Endodermal cell (in vitro differentiated cells): Measurements from ENCODE around the gene NCOA6. TPM values are rescaled to one million over a fixed set of nuclear protein-coding genes. Genes with fewer than 3 reads are reported as not detected.

Experiments used
- DNase-seq: peaks from one replicate; pipeline ENCODE4 v3.0.0-alpha.2; 2017
- H3K27ac ChIP-seq: 2 replicates; pipeline ENCODE4 v1.5.1; 2013; ENCODE audit warnings: mild to moderate bottlenecking, low read depth, low read length, moderate library complexity
- H3K27me3 ChIP-seq: 2 replicates; pipeline ENCODE4 v1.6.1; 2013; ENCODE audit warnings: mild to moderate bottlenecking, low read length, moderate library complexity; ENCODE audit not compliant: insufficient read depth, control insufficient read depth, poor library complexity, severe bottlenecking
- H3K36me3 ChIP-seq: 2 replicates; pipeline ENCODE4 v1.7.0; 2013; ENCODE audit warnings: mild to moderate bottlenecking, low read length, moderate library complexity; ENCODE audit not compliant: control insufficient read depth, insufficient read depth
- H3K4me1 ChIP-seq: one replicate; pipeline ENCODE4 v1.7.0; 2013; ENCODE audit warnings: low read length; ENCODE audit not compliant: control insufficient read depth, insufficient read depth
- H3K4me3 ChIP-seq: 2 replicates; pipeline ENCODE4 v1.5.1; 2013; ENCODE audit warnings: mild to moderate bottlenecking, low read length, moderate library complexity
- H3K9ac ChIP-seq: 2 replicates; pipeline ENCODE4 v1.6.1; 2013; ENCODE audit warnings: mild to moderate bottlenecking, low read length, moderate library complexity; ENCODE audit not compliant: poor library complexity, severe bottlenecking; ENCODE audit errors: extremely low read depth
- H3K9me3 ChIP-seq: 2 replicates; pipeline ENCODE4 v1.6.1; 2013; ENCODE audit warnings: mild to moderate bottlenecking, low read length, moderate library complexity; ENCODE audit not compliant: control insufficient read depth
- H3K27ac Mint-ChIP-seq: 2 replicates; pipeline ENCODE4 v1.8.0; 2020; ENCODE audit warnings: mixed read lengths
- H3K27me3 Mint-ChIP-seq: 2 replicates; pipeline ENCODE4 v1.8.0; 2021; ENCODE audit warnings: mild to moderate bottlenecking, mixed read lengths; ENCODE audit not compliant: insufficient read depth
- H3K36me3 Mint-ChIP-seq: 2 replicates; pipeline ENCODE4 v1.8.0; 2020; ENCODE audit warnings: low read depth, mixed read lengths
- H3K4me1 Mint-ChIP-seq: 2 replicates; pipeline ENCODE4 v1.8.0; 2020; ENCODE audit warnings: mixed read lengths
- H3K4me3 Mint-ChIP-seq: 2 replicates; pipeline ENCODE4 v1.8.0; 2020; ENCODE audit warnings: mild to moderate bottlenecking, moderate library complexity, mixed read lengths
- H3K9me3 Mint-ChIP-seq: 2 replicates; pipeline ENCODE4 v1.8.0; 2020; ENCODE audit warnings: mild to moderate bottlenecking, mixed read lengths
- WGBS, 2 experiments: methylation state at CpG; one replicate each; pipeline versions ENCODE4 v1.1.5 to v1.1.7; 2013; ENCODE audit warnings: missing lambda C conversion rate in 2 of 2, mixed read lengths in 1 of 2; ENCODE audit not compliant: insufficient coverage in 1 of 2, insufficient read length in 1 of 2; 5-methylcytosine and 5-hydroxymethylcytosine counted together
- total RNA-seq, 2 donors: library from RNA; stranded (reverse); fragmentation: NEBNext Ultra II Directional in 1 of 2; extraction: Animal tissue kit (Norgen Biotek cat#: 25700) in 1 of 2; gene quantifications; 2 replicates in 1 of 2; 3 replicates in 1 of 2; pipeline ENCODE4 v1.2.1, GENCODE V29; 2021
- TF ChIP-seq, protein P1 (sequence below): fragments of 200-600 bp; sonication (generic); conservative IDR thresholded peaks from 2 replicates; pipeline ENCODE4 v1.5.0; 2021; ENCODE audit warnings: antibody characterized with exemption, mild to moderate bottlenecking

Gene NCOA6
- total RNA-seq, 2 donors from 2014 or later, result 27.1 to 37.4 TPM

DNA sequence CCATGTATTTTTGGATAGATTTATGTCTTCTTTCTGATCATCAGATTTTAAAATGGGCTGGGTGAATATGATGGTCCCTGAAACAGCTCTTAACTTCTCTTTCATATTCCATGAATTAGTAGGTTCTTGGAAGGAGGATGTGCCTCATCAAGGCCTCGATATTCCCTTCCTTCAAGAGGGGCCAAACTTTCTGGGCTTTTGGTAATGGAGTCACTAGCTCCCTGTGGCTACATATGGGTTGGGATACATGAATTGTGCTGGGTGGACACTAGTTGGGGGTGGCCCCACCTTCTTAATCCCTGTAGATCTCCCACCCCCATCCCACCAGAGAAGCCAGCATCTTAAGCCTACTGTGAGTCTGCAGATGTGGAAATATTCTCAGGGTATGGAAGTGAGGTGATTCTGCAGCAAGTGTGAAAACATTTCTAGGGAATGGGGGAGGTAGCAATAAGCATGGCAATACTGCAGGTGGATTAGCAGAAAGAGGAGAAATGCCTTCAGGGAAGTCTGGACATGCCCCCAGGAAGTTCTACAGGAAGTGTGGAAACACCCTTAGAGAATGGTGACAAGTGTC lies 119.1 kb downstream of the NCOA6 start:
- Histone ChIP-seq H3K36me3 (peaks cover 4% of the 10 kb centered on the region), H3K4me1 (peaks cover 5% of the 10 kb centered on the region), H3K27me3 (peaks cover 22% of the 10 kb centered on the region), H3K9ac (no peak overlapping the region), H3K4me3 (no peak overlapping the region), H3K9me3 (no peaks in the 10 kb centered on the region), H3K27ac (no peak overlapping the region)
- 81 to 100% methylated on average over 1 of the region's 1 CpG for WGBS, 2 experiments
- H3K27me3 Mint-ChIP-seq, result peaks cover 42% of the 10 kb centered on the region
- no peak for DNase-seq
- H3K9me3 Mint-ChIP-seq, result no peaks in the 10 kb centered on the region
- H3K27ac Mint-ChIP-seq, result no peak overlapping the region
- TF ChIP-seq, protein P1, sequence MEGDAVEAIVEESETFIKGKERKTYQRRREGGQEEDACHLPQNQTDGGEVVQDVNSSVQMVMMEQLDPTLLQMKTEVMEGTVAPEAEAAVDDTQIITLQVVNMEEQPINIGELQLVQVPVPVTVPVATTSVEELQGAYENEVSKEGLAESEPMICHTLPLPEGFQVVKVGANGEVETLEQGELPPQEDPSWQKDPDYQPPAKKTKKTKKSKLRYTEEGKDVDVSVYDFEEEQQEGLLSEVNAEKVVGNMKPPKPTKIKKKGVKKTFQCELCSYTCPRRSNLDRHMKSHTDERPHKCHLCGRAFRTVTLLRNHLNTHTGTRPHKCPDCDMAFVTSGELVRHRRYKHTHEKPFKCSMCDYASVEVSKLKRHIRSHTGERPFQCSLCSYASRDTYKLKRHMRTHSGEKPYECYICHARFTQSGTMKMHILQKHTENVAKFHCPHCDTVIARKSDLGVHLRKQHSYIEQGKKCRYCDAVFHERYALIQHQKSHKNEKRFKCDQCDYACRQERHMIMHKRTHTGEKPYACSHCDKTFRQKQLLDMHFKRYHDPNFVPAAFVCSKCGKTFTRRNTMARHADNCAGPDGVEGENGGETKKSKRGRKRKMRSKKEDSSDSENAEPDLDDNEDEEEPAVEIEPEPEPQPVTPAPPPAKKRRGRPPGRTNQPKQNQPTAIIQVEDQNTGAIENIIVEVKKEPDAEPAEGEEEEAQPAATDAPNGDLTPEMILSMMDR, result no peak
- H3K4me3 Mint-ChIP-seq, result no peak overlapping the region
- H3K4me1 Mint-ChIP-seq, result peaks cover 32% of the 10 kb centered on the region
- no peaks in the 10 kb centered on the region for H3K36me3 Mint-ChIP-seq

DNA sequence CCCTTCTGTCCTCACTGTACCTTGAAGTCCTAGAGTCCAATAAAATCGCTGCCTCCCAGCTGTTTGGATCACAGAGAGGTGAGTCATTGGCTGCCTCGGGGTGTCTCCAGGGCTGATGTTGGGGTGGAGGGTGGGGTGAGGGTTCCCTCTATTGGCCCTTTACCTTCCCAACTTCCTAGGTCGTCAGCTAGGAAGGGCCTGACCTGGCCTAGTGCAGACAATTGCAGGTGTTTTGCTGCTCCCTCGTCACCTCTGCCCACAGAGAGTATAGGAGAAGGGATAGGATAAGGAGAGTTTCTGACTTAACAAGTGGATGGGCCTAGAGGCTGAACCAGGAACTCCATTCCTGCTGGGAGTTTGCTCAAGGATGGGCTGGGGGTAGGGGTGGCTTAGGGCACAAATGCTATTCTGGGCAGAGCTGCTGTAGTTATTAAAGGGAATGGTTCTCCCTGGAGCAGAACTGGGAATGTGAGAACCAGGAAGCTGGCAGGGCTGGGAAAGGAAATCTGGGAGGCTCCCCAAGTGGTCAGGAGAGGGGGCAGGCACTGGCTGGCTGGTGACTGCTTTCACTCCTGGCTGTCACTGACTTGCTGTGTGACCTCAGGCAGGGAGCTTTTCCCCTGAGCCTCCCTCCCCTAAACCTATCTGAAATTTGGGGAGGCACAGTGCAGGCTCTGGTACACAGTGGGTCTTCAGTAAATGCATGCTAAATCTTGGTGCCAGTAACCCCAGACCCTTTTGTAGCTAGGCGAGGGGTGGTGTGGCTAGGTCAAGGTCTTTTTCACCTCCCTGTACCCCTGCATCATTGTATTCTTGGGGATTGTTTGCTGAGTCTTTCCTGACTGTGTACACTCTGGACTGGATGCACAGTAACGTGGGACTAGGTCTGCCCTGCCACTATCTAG lies 119.8 kb downstream of the NCOA6 start:
- peaks cover 32% of the 10 kb centered on the region for H3K4me1 Mint-ChIP-seq
- TF ChIP-seq, protein P1, result peak; percentile 45
- peak overlapping the region; percentile 99 for H3K27ac Mint-ChIP-seq
- Histone ChIP-seq H3K4me1 (peaks cover 5% of the 10 kb centered on the region), H3K4me3 (peak overlapping the region; percentile 88), H3K27ac (no peak overlapping the region), H3K27me3 (peaks cover 15% of the 10 kb centered on the region), H3K9ac (peak overlapping the region; percentile 96), H3K36me3 (peaks cover 4% of the 10 kb centered on the region), H3K9me3 (no peaks in the 10 kb centered on the region)
- peak; percentile 62 for DNase-seq
- peaks cover 37% of the 10 kb centered on the region for H3K27me3 Mint-ChIP-seq
- H3K4me3 Mint-ChIP-seq, result peak overlapping the region; percentile 90
- H3K9me3 Mint-ChIP-seq, result no peaks in the 10 kb centered on the region
- 77 to 91% methylated on average over 4 to 6 of the region's 6 CpGs for WGBS, 2 experiments
- no peaks in the 10 kb centered on the region for H3K36me3 Mint-ChIP-seq

- Histone ChIP-seq H3K36me3 (no peaks in the 10 kb centered on the region), H3K4me1 (peaks cover 5% of the 10 kb centered on the region), H3K9me3 (no peaks in the 10 kb centered on the region), H3K27me3 (peaks cover 8% of the 10 kb centered on the region), H3K9ac (peak overlapping the region; percentile 96), H3K27ac (peak overlapping the region; percentile 99), H3K4me3 (peak overlapping the region; percentile 88)
- Mint-ChIP-seq H3K4me1 (peaks cover 29% of the 10 kb centered on the region), H3K36me3 (no peaks in the 10 kb centered on the region), H3K27me3 (peaks cover 32% of the 10 kb centered on the region), H3K4me3 (peak overlapping the region; percentile 90), H3K9me3 (no peaks in the 10 kb centered on the region), H3K27ac (peak overlapping the region; percentile 99)
- TF ChIP-seq, protein P1, result no peak
- 67 to 68% methylated on average over 4 to 5 of the region's 5 CpGs for WGBS, 2 experiments
- no peak for DNase-seq
Measured at GRCh38 chr20:34705008-34705396, 120.4 kb downstream of the NCOA6 start.
